GM21576 (cell line): ENCODE measurements around the gene TMPRSS3.
A peak's percentile ranks its signal among the peaks of the same experiment; 100 is the strongest.

Experiments used
- ATAC-seq: cut with Tn5 transposase; IDR thresholded peaks from one replicate; pipeline ENCODE4 v1.9.1; 2021; ENCODE audit warnings: mild to moderate bottlenecking, moderate library complexity; ENCODE audit not compliant: unreplicated experiment

The TMPRSS3 gene

DNA sequence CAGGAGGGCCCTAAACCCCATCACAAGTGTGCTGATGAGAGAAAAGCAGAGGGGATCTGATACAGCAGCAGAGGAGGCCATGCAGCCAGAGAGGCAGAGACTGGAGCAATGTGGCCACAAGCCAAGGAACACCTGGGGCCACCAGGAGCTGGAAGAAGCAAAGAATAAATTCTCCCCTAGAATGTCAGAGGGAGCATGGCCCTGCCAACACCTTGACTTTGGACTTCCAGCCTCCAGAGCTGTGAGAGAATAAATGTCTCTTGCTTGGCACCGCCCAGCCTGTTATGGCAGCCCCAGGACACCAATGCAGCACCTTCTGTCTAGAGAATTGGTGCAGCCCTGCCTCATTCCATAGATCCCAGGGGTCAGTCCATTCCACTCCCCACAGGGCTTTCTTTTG is 33.2 kb upstream of the TMPRSS3 start:
- ATAC-seq = no peak

DNA sequence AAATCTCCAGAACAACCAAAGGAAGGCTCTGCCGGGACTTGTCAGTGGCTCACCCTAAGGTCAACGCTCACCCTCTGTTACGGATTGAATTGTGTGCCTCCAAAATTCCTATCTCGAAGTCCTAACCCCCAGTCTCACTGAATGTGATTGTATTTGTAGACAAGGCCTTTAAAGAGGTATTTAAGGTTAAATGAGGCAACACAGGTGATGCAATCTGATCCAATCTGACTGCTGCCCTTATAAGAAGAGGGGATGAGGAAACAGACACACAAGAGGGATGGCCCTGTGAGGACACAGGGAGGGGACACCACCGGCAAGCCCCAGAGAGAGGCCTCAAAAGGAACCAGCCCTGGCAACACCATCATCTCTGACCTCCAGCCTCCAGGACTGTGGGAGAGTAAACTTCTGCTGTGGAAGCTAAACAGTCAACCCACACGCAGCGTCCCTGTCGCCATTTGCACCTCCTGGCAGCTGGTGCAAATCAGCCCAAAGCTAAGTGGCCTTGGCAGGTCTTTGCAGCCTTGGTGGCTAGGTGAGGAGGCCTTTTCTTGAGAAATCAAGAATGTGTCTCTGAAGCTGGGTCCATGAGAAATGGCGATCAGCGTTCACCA is 32.1 kb upstream of the TMPRSS3 start:
- ATAC-seq = no peak

DNA sequence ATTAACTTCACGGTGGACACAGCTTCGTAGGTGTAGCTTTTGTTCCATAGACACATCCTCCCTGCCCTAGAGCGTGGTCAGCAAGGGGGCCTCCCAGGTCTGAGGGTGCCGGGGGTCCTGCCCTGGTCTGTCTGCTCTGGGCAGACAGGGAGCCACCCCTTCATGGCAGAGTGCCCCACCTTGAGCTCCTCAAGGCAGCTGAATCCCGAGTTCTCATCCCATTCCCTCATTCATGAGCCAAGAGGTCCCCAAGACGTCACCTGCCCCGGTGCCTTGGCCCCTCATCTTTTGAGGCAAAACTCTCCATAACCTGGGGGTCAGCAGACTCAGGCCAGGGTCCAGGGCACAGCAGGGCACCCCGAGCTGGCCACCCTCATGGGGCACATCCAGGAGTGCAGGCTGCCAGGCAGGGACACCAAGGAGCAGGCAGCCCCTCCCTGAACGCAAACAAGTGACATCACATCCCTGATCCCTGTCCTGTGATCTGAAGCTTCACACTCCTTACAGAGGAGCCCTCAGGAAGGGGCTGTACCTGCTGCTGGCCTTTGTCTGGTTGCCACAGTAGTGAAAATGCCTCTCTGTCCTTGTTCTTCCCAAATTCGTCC is 31.1 kb upstream of the TMPRSS3 start:
- ATAC-seq = no peak

DNA sequence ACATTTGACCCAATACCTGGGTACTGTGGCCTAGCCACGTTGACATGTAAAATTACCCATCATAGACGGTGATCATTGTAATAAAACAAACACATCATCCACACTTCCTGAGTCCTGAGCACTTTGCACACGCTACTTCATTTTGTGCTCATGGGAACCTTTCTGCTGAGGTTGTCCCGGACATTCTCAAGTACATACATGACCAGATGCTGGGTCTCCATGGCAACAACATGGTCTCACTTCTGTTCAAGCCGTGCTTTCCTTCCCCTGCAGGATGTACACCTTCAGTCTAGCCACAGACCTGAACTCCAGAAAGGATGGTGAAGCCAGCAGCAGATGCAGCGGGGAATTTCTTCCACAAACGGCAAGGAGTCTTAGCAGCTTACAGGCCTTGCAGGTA is 30.6 kb upstream of the TMPRSS3 start:
- ATAC-seq = no peak

DNA sequence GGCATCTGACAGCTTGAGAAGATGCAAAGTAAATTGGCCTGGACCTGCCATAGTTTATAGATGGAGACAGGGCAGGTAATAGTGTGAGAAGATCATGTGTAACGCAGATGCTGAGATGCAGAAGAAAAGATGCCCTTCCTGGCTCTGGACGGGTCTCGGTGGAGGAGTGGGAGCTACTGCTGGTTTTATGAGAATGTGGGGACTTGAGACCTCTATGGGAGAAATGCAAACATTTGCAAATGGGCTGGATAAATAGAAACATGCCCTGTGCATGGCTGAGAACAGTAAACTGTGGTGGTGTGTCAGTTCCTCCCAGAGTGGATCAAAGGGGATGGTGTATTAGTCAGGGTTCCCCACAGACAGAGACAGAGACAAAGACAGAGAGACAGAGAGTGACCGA is 29.7 kb upstream of the TMPRSS3 start:
- peak; percentile 8 for ATAC-seq

DNA sequence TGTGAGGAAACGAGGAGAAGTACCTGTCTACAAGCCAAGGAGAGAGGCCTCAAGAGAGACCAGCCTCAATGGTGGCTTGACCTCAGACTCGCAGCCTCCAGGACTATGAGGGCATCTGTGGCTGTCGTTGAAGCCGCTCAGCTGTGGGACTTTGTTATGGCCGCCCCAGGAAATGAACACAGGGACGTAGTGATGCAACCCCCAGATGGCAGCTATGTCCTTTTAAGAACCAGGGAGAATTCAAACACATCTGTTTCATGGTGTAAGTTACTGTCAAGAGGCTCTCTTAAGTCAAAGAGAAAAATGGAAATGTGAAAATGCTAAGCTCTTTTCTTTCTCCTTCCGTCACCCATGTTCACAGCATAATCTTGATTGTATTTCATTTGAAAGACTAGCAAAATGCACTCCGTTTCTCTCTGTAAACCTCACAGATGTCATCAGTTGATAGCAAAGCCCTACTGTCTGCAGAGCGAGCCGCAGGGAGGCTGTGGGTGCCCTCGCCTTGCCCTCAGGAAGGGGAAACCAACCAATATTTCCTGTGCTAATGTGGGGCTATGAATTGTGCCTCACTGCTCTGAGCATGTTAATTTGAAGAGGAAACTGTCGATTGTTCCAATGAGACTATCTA is 29.2 kb upstream of the TMPRSS3 start:
- peak; percentile 36 for ATAC-seq

DNA sequence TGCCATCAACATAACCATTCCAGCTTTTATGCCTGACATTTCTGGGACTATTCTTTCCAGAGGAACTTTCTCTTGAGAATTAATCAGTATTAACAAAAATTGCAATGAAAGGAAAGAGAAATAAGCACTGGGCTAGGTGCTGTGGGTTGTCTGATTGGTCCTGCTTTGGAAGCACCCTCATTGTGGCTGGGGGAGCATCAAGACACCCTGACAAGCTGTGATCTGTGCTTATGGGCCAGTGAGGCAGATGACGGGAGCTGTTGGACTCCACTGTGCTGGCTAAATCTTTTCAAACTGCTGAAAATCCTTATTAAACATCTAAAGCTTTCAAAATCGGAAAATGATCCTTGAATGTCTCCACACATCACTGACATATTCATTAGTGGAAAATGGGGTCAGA is 27.8 kb upstream of the TMPRSS3 start:
- ATAC-seq = no peak

GRCh38 chr21:42423197-42423675 is 27.4 kb upstream of the TMPRSS3 start:
- ATAC-seq = peak; percentile 50

DNA sequence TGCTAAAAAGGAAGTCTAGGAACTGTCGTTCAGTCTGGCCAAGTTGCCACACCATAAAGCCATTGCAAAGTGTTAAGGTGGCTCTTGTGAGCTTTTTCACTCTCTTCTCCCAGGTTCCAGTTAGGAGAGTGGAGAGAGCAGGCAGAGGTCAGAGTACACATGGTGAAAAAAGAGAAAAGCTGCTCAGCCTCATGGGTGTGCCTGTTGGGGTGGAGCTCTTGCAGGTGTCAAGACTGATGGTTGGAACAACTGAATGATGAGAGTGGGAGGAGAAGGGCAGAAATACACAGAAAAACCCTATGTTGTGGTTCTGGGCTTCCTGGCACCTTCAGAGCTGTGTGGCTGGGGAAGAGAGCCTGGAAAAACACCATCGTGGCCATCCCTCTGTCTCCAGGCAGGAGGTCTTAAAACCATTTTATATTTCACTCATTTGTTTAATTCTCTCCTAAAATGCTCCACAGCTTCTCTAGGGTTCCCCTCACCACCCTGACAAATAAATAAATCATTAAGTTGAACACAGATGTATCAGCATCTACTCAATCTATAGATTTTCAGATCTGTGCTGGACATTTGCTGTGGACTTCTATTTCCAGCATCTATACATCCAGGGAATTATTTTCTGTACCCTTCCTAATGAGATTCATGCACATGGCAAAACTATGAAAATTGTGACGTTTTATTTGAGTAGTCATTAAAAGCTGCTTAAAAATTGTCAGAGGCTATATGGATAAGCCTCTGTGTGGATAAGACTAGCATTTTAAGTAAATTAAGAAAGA is 25.4 kb upstream of the TMPRSS3 start:
- ATAC-seq = no peak

GRCh38 chr21:42419845-42420244 is 24.0 kb upstream of the TMPRSS3 start:
- ATAC-seq = no peak

DNA sequence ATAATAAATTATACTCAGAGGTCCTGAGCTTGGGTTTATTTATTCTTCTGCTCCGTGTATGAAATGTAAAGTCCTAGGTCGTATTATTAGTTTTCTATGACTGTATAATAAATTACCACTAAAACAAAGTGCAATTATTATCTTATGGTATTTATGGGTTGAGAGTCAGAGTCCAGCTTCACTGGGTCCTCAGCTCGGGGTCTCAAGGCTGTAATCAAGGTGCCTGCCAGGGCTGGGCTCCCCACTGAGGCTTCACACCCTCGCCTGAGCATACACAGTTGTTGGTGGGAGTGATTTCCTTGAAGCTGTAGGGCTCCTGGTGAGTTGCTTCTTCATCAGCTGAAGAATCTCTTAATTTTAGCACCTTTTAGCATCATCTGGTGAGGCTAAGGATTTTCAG is 23.0 kb upstream of the TMPRSS3 start:
- ATAC-seq = no peak

GRCh38 chr21:42417533-42417932 is 21.7 kb upstream of the TMPRSS3 start:
- ATAC-seq = no peak

- ATAC-seq = peak; percentile 60
These were observed 19.3 kb upstream of the TMPRSS3 start for GRCh38 chr21:42414928-42415769.

- no peak for ATAC-seq
These were observed 18.7 kb upstream of the TMPRSS3 start for GRCh38 chr21:42414553-42414927.

- ATAC-seq = no peak
These were observed 18.2 kb upstream of the TMPRSS3 start for GRCh38 chr21:42414066-42414465.

- ATAC-seq = no peak
These were observed 17.6 kb upstream of the TMPRSS3 start for GRCh38 chr21:42413500-42413899.

- no peak for ATAC-seq
These were observed 17.2 kb upstream of the TMPRSS3 start for GRCh38 chr21:42413093-42413492.

- ATAC-seq = no peak
These were observed 16.7 kb upstream of the TMPRSS3 start for GRCh38 chr21:42412636-42412933.

DNA sequence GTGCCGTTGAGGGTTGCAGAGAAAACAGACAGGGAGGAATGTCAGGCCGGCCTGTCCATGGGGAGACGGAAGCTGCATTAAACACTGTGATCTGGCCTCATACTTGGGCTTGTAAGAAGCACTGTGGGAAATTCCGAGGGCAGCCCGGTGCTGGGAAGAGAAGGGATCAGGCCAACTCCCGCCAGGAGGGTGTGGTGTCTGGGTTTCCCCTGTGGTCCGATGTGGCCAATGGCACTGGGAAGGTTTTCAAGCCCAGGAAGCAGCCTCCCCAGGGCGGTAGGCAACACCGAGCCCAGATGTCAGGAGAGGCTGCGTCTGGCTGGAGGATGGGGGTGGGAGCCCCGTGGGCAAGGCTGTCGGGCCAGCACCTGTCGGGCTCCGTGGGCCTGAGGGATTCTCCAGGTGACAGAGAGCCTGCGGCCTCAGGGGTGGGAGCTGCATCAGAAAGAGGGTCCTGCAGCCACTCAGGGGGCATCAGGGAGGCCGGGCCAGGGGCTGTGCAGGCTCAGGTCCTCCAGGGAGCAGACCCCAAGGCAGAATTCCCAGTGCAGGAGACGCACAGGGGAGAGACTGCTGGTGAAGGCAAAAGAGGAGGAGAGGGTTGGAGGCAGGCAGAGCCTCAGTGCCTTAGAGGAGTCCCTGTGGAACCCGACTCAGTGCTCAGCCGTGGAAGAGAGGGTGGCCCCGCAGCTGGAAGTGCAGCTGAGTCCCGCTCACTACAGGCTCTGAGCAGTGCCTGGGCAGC is 16.2 kb upstream of the TMPRSS3 start:
- no peak for ATAC-seq

DNA sequence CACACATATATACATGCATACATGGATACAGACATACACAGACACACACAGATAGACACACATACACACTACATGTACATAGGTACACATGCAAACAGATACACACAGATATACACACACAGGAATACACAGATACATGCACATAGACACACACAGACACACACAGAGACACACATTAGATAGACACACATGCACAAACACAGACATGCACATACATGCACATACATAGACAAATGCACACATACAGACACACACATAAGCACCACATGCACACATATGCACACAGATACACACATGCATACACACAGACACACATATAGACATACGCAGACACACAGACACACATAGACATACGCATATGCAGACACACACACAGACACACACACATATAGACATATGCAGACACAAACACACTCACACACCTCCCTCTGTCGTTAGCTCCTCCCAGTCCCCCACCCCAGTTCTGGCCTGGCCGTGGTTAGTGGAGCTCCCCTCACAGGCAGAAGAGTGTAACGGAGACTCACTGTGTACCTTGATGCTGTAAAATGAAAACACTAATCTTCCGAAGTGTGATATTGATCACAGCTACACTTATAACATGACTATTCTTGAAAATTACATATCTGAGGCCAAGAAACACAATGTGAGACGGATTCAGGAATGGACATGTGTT is 15.5 kb upstream of the TMPRSS3 start:
- no peak for ATAC-seq
